ENCODE results near the gene SMARCC1.

- TF ChIP-seq, protein P1, sequence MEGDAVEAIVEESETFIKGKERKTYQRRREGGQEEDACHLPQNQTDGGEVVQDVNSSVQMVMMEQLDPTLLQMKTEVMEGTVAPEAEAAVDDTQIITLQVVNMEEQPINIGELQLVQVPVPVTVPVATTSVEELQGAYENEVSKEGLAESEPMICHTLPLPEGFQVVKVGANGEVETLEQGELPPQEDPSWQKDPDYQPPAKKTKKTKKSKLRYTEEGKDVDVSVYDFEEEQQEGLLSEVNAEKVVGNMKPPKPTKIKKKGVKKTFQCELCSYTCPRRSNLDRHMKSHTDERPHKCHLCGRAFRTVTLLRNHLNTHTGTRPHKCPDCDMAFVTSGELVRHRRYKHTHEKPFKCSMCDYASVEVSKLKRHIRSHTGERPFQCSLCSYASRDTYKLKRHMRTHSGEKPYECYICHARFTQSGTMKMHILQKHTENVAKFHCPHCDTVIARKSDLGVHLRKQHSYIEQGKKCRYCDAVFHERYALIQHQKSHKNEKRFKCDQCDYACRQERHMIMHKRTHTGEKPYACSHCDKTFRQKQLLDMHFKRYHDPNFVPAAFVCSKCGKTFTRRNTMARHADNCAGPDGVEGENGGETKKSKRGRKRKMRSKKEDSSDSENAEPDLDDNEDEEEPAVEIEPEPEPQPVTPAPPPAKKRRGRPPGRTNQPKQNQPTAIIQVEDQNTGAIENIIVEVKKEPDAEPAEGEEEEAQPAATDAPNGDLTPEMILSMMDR (IDR thresholded peaks at IDR 0.05) = no peak
- TF ChIP-seq POLR2A (IDR thresholded peaks at IDR 0.05) = no peak
Observed at GRCh38 chr3:47732143-47732542, 49.5 kb downstream of the SMARCC1 start.
